Fibroblast of the aortic adventitia (primary cell): ENCODE data around the gene RTEL1. TPM values are rescaled to one million over a fixed set of nuclear protein-coding genes. Genes with fewer than 3 reads are reported as not detected.

Experiments used
- DNase-seq: peaks from one replicate; pipeline ENCODE4 v3.0.0-alpha.2; 2010; ENCODE audit warnings: low read depth
- H3K4me3 ChIP-seq: 2 replicates; pipeline ENCODE4 v1.5.1; 2011; ENCODE audit warnings: low read depth, mild to moderate bottlenecking, control low read depth, low read length, moderate library complexity
- CTCF ChIP-seq: IDR thresholded peaks from 2 replicates; pipeline ENCODE4 v1.5.1; 2011; ENCODE audit warnings: mild to moderate bottlenecking, low read length, control low read depth, inconsistent platforms; ENCODE audit not compliant: insufficient read depth
- small RNA-seq: library from RNA; depleted of rRNA; stranded (forward); fragments of <200 nt; gene quantifications from one replicate; pipeline ENCODE3, GENCODE V24; 2012
- total RNA-seq: library from RNA; depleted of rRNA; stranded (reverse); fragments of >200 nt; gene quantifications from 2 replicates; pipeline ENCODE4 v1.2.3, GENCODE V29; 2012; ENCODE audit warnings: low replicate concordance

Gene RTEL1
- total RNA-seq, 1 donor: 17.3 TPM

GRCh38 chr20:63743210-63743970, 85.3 kb downstream of the RTEL1 start:
- H3K4me3 ChIP-seq: no peak overlapping the region
- TF ChIP-seq CTCF: no peak
- no peak for DNase-seq

GRCh38 chr20:63744158-63744557, 86.0 kb downstream of the RTEL1 start:
- no peak overlapping the region for H3K4me3 ChIP-seq
- no peak for TF ChIP-seq CTCF
- no peak for DNase-seq

GRCh38 chr20:63744574-63745423, 86.7 kb downstream of the RTEL1 start:
- DNase-seq: no peak
- no peak overlapping the region for H3K4me3 ChIP-seq
- no peak for TF ChIP-seq CTCF

- no peak for TF ChIP-seq CTCF
These were observed 87.3 kb downstream of the RTEL1 start for GRCh38 chr20:63745424-63745805.

More at GRCh38 chr20:63745424-63745805, 87.3 kb downstream of the RTEL1 start:
- no peak for DNase-seq
- no peak overlapping the region for H3K4me3 ChIP-seq

Small RNAs within 50 kb of the gene (small RNA-seq; reads per million reads assigned to genes)
- gene LIME1 (not detected), gene TNFRSF6B (not detected)

Other genes starting within 250 kb of the RTEL1 start
- gene KCNQ2, start 185.7 kb upstream of the RTEL1 start, total RNA-seq: not detected in 2 replicates
- 0.18 TPM in 1 of 2 replicates, not detected in the other for gene EEF1A2, start 159.2 kb upstream of the RTEL1 start, total RNA-seq
- gene PPDPF, start 137.5 kb upstream of the RTEL1 start, total RNA-seq: 35.3 and 97.0 TPM in 2 replicates
- not detected in 2 replicates for gene PTK6, start 120.9 kb upstream of the RTEL1 start, total RNA-seq
- gene SRMS, start 110.6 kb upstream of the RTEL1 start, total RNA-seq: not detected in 2 replicates
- 0.25 and 0.45 TPM in 2 replicates for gene FNDC11, start 104.2 kb upstream of the RTEL1 start, total RNA-seq
- gene HELZ2, start 84.1 kb upstream of the RTEL1 start, total RNA-seq: 20.9 and 27.0 TPM in 2 replicates
- gene GMEB2, start 31.2 kb upstream of the RTEL1 start, total RNA-seq: 3.4 and 7.4 TPM in 2 replicates
- 9.3 and 12.1 TPM in 2 replicates for gene STMN3, start 4.9 kb upstream of the RTEL1 start, total RNA-seq
- 0.36 TPM in 1 of 2 replicates, not detected in the other for gene TNFRSF6B, start 38.3 kb downstream of the RTEL1 start, total RNA-seq
- gene ARFRP1, start 49.7 kb downstream of the RTEL1 start, total RNA-seq: 25.7 and 30.6 TPM in 2 replicates
- gene ZGPAT, start 49.7 kb downstream of the RTEL1 start, total RNA-seq: 11.8 and 15.8 TPM in 2 replicates
- gene LIME1, start 78.4 kb downstream of the RTEL1 start, total RNA-seq: 1.7 and 2.1 TPM in 2 replicates
- gene SLC2A4RG, start 81.5 kb downstream of the RTEL1 start, total RNA-seq: 31.9 and 39.2 TPM in 2 replicates
- 1.1 and 2.9 TPM in 2 replicates for gene ZBTB46, start 173.0 kb downstream of the RTEL1 start, total RNA-seq
- not detected in 2 replicates for gene ABHD16B, start 203.2 kb downstream of the RTEL1 start, total RNA-seq
- 100 and 136 TPM in 2 replicates for gene TPD52L2, start 207.0 kb downstream of the RTEL1 start, total RNA-seq
- gene DNAJC5, start 236.8 kb downstream of the RTEL1 start, total RNA-seq: 30.9 and 33.9 TPM in 2 replicates